ENCODE results near the gene SF3B2.

- no peak for TF ChIP-seq MAX (IDR thresholded peaks at IDR 0.05; ENCODE audit: insufficient read depth, insufficient read length)
- no peak for TF ChIP-seq CTCF (IDR thresholded peaks at IDR 0.05; ENCODE audit: extremely low read depth in 1 of 2, insufficient read depth in 1 of 2, low read depth in 1 of 2, low read length in 2 of 2)
- no peak for TF ChIP-seq POLR2A (IDR thresholded peaks at IDR 0.05; ENCODE audit: low read depth, low read length)
- TF ChIP-seq POLR2AphosphoS5 (IDR thresholded peaks at IDR 0.05; ENCODE audit: insufficient read depth, low read depth, low read length): no peak
- no peak for TF ChIP-seq EZH2 (IDR thresholded peaks at IDR 0.05; ENCODE audit: borderline replicate concordance, low read depth, low read length, severe bottlenecking)
- TF ChIP-seq JUN (IDR thresholded peaks at IDR 0.05; ENCODE audit: borderline replicate concordance, insufficient read depth, insufficient read length, low read depth): no peak
- no peak for TF ChIP-seq GATA2 (IDR thresholded peaks at IDR 0.05; ENCODE audit: insufficient read depth, insufficient read length, low read depth, low read length)
- TF ChIP-seq FOS (IDR thresholded peaks at IDR 0.05; ENCODE audit: borderline replicate concordance, insufficient read depth, low read length): no peak
- no peak for TF ChIP-seq MYC (IDR thresholded peaks at IDR 0.05; ENCODE audit: low read depth, low read length)
Observed at GRCh38 chr11:66046901-66047300, 5.3 kb upstream of the SF3B2 start.

Data from endothelial cell of umbilical vein (primary cell).